ENCODE results near the gene USP31.

USP31 gene

DNA sequence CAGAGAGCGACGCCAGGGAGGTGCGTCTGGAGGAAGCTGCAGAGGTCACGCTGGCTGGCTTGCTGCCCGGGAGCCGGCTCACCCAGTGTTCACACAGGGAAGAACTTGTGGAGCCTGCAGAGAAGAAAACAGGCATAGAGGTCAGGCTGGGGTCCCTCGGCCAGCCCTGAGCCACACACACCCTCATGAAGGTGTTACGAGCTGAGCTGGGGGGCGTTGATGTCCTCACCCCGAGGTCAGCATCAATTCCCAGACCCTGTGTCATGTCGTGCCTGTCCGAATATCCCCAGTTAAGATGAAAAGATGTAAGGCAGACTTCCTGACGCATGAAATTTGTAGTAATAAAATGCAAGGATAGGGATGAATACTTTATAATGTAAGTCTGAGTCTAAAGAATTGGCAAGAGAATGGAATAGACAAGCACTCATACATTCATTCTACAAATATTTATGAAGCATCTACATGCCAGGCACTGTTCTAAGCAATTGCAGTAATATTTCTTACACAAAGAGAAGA, 77.1 kb downstream of the USP31 start:
- DNase-seq (ENCODE audit: low spot score) = no peak
- TF ChIP-seq, protein P1, sequence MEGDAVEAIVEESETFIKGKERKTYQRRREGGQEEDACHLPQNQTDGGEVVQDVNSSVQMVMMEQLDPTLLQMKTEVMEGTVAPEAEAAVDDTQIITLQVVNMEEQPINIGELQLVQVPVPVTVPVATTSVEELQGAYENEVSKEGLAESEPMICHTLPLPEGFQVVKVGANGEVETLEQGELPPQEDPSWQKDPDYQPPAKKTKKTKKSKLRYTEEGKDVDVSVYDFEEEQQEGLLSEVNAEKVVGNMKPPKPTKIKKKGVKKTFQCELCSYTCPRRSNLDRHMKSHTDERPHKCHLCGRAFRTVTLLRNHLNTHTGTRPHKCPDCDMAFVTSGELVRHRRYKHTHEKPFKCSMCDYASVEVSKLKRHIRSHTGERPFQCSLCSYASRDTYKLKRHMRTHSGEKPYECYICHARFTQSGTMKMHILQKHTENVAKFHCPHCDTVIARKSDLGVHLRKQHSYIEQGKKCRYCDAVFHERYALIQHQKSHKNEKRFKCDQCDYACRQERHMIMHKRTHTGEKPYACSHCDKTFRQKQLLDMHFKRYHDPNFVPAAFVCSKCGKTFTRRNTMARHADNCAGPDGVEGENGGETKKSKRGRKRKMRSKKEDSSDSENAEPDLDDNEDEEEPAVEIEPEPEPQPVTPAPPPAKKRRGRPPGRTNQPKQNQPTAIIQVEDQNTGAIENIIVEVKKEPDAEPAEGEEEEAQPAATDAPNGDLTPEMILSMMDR (IDR thresholded peaks at IDR 0.05; ENCODE audit: borderline replicate concordance, control extremely low read depth, extremely low read depth, insufficient read depth, missing control alignments) = no peak
- in situ Hi-C loops (cut with MboI; ENCODE audit: low sequenced_read_pairs, unreplicated experiment) = no loop called here

DNA sequence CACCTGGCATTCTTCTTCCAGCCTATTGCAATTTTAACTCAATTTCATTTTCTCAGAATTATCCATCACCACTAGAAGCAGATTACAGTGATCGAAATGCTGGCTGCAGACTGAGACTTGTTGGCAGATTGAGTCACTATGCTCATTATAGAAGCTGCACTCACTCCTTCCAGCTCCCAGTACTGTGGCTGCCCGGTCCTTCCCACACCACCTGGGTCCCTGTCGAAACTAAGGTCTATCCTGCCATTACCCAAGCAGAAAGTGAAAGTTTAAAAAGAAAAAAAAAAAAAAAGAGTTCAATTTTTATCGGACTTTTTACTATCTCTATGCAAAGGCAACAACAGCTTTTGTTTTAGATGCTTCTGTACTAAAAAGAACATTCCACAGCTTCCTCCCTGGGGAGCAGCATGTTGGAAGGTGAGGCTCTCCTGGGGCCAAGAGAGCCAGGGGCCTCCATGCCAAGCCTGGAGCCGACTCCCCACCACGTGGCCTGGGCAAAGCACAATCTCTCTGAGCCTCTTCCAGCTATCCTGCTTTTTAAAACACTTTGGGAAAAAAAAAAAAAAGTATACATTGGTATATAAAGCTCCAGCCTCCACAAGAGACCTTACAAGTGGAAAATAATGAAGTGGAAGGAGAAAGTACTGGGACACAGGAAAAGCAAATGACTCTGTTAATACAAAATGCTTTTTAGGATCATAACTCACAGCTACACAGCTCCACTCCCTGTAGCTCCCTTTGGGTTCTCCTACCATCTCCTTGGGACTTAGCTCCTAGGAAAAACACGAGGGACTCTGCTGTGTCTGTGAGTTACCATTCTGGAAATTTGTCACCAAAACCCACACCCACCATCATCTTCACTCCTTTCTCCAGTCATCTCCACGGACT, 77.8 kb downstream of the USP31 start:
- TF ChIP-seq, protein P1 (IDR thresholded peaks at IDR 0.05; ENCODE audit: borderline replicate concordance, control extremely low read depth, extremely low read depth, insufficient read depth, missing control alignments) = no peak
- in situ Hi-C loops (cut with MboI; ENCODE audit: low sequenced_read_pairs, unreplicated experiment) = no loop called here
- DNase-seq (ENCODE audit: low spot score) = no peak

DNA sequence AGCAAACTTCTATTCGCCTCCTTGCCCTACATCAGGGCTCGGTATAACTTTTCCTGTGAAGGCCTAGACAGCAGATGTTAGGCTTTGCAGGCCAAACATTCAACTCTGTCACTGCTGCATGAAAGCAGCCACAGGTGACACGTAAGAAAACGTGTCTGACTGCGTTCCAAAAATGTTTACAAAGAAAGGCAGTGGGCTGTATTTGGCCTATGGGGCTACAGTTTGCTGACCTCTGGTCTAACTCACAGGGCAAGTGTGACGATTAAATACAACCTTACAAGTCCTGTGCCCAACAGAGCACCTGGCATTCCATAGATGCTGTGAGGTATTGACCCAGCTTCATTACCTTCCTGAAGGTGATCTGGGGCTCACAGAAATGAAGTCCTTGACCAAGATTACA, 79.4 kb downstream of the USP31 start:
- TF ChIP-seq, protein P1 (IDR thresholded peaks at IDR 0.05; ENCODE audit: borderline replicate concordance, control extremely low read depth, extremely low read depth, insufficient read depth, missing control alignments) = no peak
- in situ Hi-C loops (cut with MboI; ENCODE audit: low sequenced_read_pairs, unreplicated experiment) = no loop called here
- DNase-seq (ENCODE audit: low spot score) = no peak

DNA sequence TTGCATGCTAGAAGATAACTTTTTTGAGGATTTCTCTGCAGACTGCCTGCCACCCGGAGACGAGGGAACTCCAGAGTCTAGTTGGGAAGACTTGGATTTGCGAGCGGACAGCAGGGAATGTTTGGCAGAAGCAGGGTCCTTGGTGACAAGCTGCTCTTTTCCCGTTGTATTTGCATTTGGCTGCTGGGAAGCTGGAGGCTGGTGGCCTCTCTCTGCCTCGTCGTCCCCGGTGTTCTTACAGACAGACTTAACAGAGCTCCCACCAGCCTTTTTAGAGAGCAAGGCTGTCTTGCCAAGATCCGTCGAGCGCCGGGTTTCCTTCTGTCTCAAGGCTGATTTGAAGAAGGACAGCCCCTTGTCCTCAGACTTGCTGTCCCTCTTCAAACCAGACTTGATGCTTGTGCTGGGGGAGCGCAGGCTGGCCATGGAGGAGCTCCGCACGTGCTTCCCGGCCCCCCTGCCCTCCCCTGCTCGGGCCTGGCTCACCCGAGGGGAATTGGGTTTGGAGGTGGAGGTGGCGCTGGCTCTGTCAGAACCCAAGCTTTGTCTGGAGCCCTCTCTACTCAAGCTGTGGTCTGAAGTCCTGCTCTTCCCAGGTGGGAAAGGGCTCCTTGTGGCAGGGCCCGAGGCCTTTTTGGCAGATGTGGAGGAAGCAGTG, 81.0 kb downstream of the USP31 start:
- in situ Hi-C loops (cut with MboI; ENCODE audit: low sequenced_read_pairs, unreplicated experiment) = no loop called here
- DNase-seq (ENCODE audit: low spot score) = no peak
- TF ChIP-seq, protein P1 (IDR thresholded peaks at IDR 0.05; ENCODE audit: borderline replicate concordance, control extremely low read depth, extremely low read depth, insufficient read depth, missing control alignments) = no peak

DNA sequence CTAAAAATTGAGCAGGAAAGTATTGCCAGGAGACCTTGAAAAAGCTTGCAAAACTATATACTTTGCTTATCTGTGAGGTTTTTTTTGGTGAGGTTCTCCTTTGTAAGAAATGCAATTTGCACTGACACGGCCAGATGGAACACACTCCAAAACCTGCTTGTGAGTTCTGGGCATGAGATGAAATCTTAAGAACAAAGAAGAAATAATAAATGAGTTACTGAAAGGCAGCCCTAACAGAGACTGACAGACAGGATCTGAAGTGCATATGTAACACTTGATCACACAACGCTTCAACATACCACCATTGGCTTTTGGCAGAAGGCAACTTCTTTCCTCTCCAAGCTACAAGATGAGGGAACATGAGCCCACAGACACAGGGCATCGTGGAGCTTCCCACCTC, 82.6 kb downstream of the USP31 start:
- TF ChIP-seq, protein P1 (IDR thresholded peaks at IDR 0.05; ENCODE audit: borderline replicate concordance, control extremely low read depth, extremely low read depth, insufficient read depth, missing control alignments) = no peak
- in situ Hi-C loops (cut with MboI; ENCODE audit: low sequenced_read_pairs, unreplicated experiment) = no loop called here
- DNase-seq (ENCODE audit: low spot score) = no peak

DNA sequence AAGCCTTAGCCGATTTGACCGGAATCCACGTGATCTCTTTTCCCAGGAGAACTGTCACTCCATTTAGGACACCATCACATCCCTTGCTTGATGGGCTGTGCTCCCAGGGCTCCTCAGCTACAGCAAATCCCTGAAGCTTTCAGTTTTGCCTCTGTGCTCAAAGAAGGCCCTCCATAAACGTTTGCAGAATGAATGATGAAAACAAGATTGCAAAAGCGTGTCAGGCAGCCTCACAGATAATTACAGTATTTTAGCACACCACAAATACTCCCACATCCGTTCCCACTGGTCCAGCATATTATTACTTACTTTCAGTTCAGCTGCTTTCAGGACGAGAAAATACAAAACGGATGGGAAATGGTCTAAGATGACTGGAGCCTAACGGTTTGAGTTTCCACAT, 84.6 kb downstream of the USP31 start:
- in situ Hi-C loops (cut with MboI; ENCODE audit: low sequenced_read_pairs, unreplicated experiment) = no loop called here
- DNase-seq (ENCODE audit: low spot score) = no peak
- TF ChIP-seq, protein P1 (IDR thresholded peaks at IDR 0.05; ENCODE audit: borderline replicate concordance, control extremely low read depth, extremely low read depth, insufficient read depth, missing control alignments) = no peak

Measured in GM13976 (cell line).